ENCODE results near the gene PTPRG. TPM values are rescaled to one million over a fixed set of nuclear protein-coding genes. Genes with fewer than 3 reads are reported as not detected.

PTPRG gene
- total RNA-seq, 1 experiment from 2014 or later: 69.3 TPM

DNA sequence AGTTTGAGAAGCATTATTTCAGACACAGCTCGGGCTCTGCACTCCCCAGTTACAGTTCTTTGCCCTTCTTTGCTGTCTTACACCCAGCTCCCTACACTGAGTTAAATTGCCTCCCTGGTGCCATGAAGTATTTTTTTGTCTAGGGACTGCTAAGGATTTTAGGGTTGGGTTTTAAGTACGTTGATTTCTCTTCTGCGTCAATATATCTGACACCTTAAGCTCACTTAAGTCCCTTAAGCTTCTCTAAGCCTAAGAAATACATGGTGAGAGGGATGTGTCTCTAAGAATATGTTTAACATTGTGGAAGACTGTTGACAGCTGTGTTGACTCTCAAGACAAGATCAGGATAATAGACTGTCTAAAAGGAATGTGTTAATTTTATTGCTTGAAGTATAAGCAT, 400.5 kb downstream of the PTPRG start:
- Histone ChIP-seq H3K79me2 (ENCODE audit: insufficient read depth, low read length) (peaks cover 5% of the 10 kb centered on the region; the same call in 1 of the 2 replicates), H2AFZ (ENCODE audit: low read length) (no peak overlapping the region), H4K91ac (ENCODE audit: insufficient read length, low read depth, low read length) (no peak overlapping the region), H2BK5ac (ENCODE audit: insufficient read length, low read length) (no peak overlapping the region), H3K23me2 (ENCODE audit: insufficient read length, low read depth, low read length, poor library complexity, severe bottlenecking) (no peaks in the 10 kb centered on the region), H2BK20ac (ENCODE audit: low read depth, low read length, poor library complexity, severe bottlenecking) (no peak overlapping the region), H2AK5ac (ENCODE audit: insufficient read length, low read length) (no peak overlapping the region), H3K9ac (ENCODE audit: extremely low read depth, insufficient read length, low read length) (no peak overlapping the region), H4K20me1 (ENCODE audit: control insufficient read depth, insufficient read depth, insufficient read length) (no peaks in the 10 kb centered on the region), H4K8ac (replicated peaks; ENCODE audit: insufficient read length, low read depth, low read length) (no peak overlapping the region), H3K14ac (ENCODE audit: insufficient read depth, low read length) (no peak overlapping the region), H3K4me1 (ENCODE audit: insufficient read depth, low read length) (peaks cover 9% of the 10 kb centered on the region; the same call in 1 of the 2 replicates), H2BK15ac (ENCODE audit: low read depth, low read length) (no peak overlapping the region), H3K4ac (ENCODE audit: low read depth, low read length) (no peak overlapping the region), H3T11ph (ENCODE audit: low read length) (no peak overlapping the region), H3K27me3 (ENCODE audit: insufficient read depth, low read length) (no peaks in the 10 kb centered on the region), H3K18ac (ENCODE audit: insufficient read length, low read depth, low read length) (no peak overlapping the region), H3K56ac (ENCODE audit: insufficient read length, low read depth, low read length) (no peak overlapping the region), H2BK120ac (ENCODE audit: low read depth, low read length, poor library complexity, severe bottlenecking) (no peak overlapping the region), H3K9me3 (ENCODE audit: control insufficient read depth, low read depth, low read length) (no peaks in the 10 kb centered on the region), H3K23ac (ENCODE audit: insufficient read length, low read depth, low read length) (no peak overlapping the region), H3K79me1 (ENCODE audit: insufficient read depth, low read depth, low read length, poor library complexity, severe bottlenecking) (peaks cover 4% of the 10 kb centered on the region), H3K4me2 (ENCODE audit: insufficient read depth, insufficient read length, low read length) (no peak overlapping the region), H2BK12ac (ENCODE audit: insufficient read length, low read depth, low read length) (no peak overlapping the region), H4K5ac (ENCODE audit: insufficient read length, low read depth, low read length) (no peak overlapping the region), H3K27ac (ENCODE audit: insufficient read length, low read depth, low read length) (no peak overlapping the region)
- H3K27ac Mint-ChIP-seq: peak overlapping the region in 1 of 3 experiments; percentile 42; a peak in 1 of 7 replicates
- TF ChIP-seq, protein P1, sequence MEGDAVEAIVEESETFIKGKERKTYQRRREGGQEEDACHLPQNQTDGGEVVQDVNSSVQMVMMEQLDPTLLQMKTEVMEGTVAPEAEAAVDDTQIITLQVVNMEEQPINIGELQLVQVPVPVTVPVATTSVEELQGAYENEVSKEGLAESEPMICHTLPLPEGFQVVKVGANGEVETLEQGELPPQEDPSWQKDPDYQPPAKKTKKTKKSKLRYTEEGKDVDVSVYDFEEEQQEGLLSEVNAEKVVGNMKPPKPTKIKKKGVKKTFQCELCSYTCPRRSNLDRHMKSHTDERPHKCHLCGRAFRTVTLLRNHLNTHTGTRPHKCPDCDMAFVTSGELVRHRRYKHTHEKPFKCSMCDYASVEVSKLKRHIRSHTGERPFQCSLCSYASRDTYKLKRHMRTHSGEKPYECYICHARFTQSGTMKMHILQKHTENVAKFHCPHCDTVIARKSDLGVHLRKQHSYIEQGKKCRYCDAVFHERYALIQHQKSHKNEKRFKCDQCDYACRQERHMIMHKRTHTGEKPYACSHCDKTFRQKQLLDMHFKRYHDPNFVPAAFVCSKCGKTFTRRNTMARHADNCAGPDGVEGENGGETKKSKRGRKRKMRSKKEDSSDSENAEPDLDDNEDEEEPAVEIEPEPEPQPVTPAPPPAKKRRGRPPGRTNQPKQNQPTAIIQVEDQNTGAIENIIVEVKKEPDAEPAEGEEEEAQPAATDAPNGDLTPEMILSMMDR (conservative IDR thresholded peaks at IDR 0.05): no peak
- H3K4me3 Mint-ChIP-seq: no peak overlapping the region
- H3K9me3 Mint-ChIP-seq: no peaks in the 10 kb centered on the region
- H3K27me3 Mint-ChIP-seq (ENCODE audit: low read depth): no peaks in the 10 kb centered on the region
- DNase-seq: no peak
- peaks cover 57 to 60% of the 10 kb centered on the region in 2 experiments for H3K4me1 Mint-ChIP-seq
- no CpG with 5 or more reads among the region's 3 CpGs for WGBS (ENCODE audit: extremely low coverage, insufficient read length, low lambda C conversion rate)
- no peaks in the 10 kb centered on the region; a peak in 1 of 7 replicates for H3K36me3 Mint-ChIP-seq (ENCODE audit: insufficient read depth in 1 of 3, low read depth in 3 of 3)
